Left kidney (tissue), 2 donors: ENCODE data around the gene PHF2. TPM values are rescaled to one million over a fixed set of nuclear protein-coding genes. Genes with fewer than 3 reads are reported as not detected.
A peak's percentile ranks its signal among the peaks of the same experiment; 100 is the strongest.
"Not testable (repeated sequence)": the region's sequence is repeated elsewhere in the genome, so short reads cannot be mapped to it uniquely, and the experiment has no call there.

ENCODE experiments used
- DNase-seq: peaks from one replicate; pipeline ENCODE4 v3.0.0-alpha.2; 2013
- polyA plus RNA-seq: library from polyadenylated mRNA; unstranded; fragments of 120-200 nt; gene quantifications from one replicate; pipeline ENCODE4 v1.2.1, GENCODE V29; 2013; ENCODE audit not compliant: insufficient read length

Gene PHF2
- polyA plus RNA-seq, 1 donor, result 37.8 TPM

GRCh38 chr9:93665637-93666438 is 89.5 kb downstream of the PHF2 start:
- DNase-seq, result peak; percentile 6

- not testable (repeated sequence) for DNase-seq
These were observed 90.0 kb downstream of the PHF2 start for GRCh38 chr9:93666439-93666784.

- no peak for DNase-seq
These were observed 90.6 kb downstream of the PHF2 start for GRCh38 chr9:93667006-93667405.

- no peak for DNase-seq
These were observed 91.2 kb downstream of the PHF2 start for GRCh38 chr9:93667627-93668026.

GRCh38 chr9:93668261-93668871 is 92.0 kb downstream of the PHF2 start:
- DNase-seq, result no peak

GRCh38 chr9:93669116-93669957 is 93.0 kb downstream of the PHF2 start:
- no peak for DNase-seq

GRCh38 chr9:93669958-93670207 is 93.5 kb downstream of the PHF2 start:
- no peak for DNase-seq

GRCh38 chr9:93670208-93671019 is 94.0 kb downstream of the PHF2 start:
- DNase-seq, result no peak

- no peak for DNase-seq
These were observed 94.6 kb downstream of the PHF2 start for GRCh38 chr9:93671020-93671338.

- not testable (repeated sequence) for DNase-seq
These were observed 96.1 kb downstream of the PHF2 start for GRCh38 chr9:93672330-93673020.

GRCh38 chr9:93673021-93673838 is 96.8 kb downstream of the PHF2 start:
- DNase-seq, result no peak

- DNase-seq, result no peak
These were observed 97.5 kb downstream of the PHF2 start for GRCh38 chr9:93673839-93674334.

- DNase-seq, result no peak
These were observed 98.4 kb downstream of the PHF2 start for GRCh38 chr9:93674580-93675335.

GRCh38 chr9:93675336-93676150 is 99.2 kb downstream of the PHF2 start:
- no peak for DNase-seq

GRCh38 chr9:93676310-93677047 is 100.1 kb downstream of the PHF2 start:
- DNase-seq, result no peak

GRCh38 chr9:93677048-93677571 is 100.7 kb downstream of the PHF2 start:
- no peak for DNase-seq

GRCh38 chr9:93677641-93678136 is 101.3 kb downstream of the PHF2 start:
- DNase-seq, result no peak
